ENCODE data around the gene CDA.

- no peak for TF ChIP-seq POLR2A (IDR thresholded peaks at IDR 0.05)
- TF ChIP-seq CTCF (IDR thresholded peaks at IDR 0.05) = no peak
These were observed 13.2 kb upstream of the CDA start for GRCh38 chr1:20575541-20576336.
